Lung (tissue), 12 donors: ENCODE results near the gene KCNQ4. TPM values are rescaled to one million over a fixed set of nuclear protein-coding genes. Genes with fewer than 3 reads are reported as not detected.

ENCODE experiments used
- ATAC-seq: fragments of 200-7000 bp; cut with Tn5 transposase; one replicate; pipeline ENCODE4 v1.9.1; 2020; ENCODE audit warnings: moderate number of reproducible peaks; ENCODE audit not compliant: insufficient read depth, low FRiP score
- DNase-seq, 3 donors: peaks; one replicate each; pipeline ENCODE4 v3.0.0-alpha.2; 2013 to 2017
- H3K27ac ChIP-seq, 2 donors: one replicate each; pipeline ENCODE4 v1.5.1; 2013; ENCODE audit warnings: mild to moderate bottlenecking in 2 of 2, moderate library complexity in 2 of 2, control low read depth in 1 of 2, inconsistent platforms in 1 of 2, low read depth in 1 of 2, low read length in 1 of 2
- H3K27me3 ChIP-seq, 3 donors: one replicate each; pipeline ENCODE4 v1.5.1; 2013; ENCODE audit warnings: low read length in 2 of 3; ENCODE audit not compliant: control insufficient read depth in 3 of 3, insufficient read depth in 3 of 3
- H3K36me3 ChIP-seq, 4 donors: one replicate each; pipeline ENCODE4 v1.5.1; 2013; ENCODE audit warnings: low read length in 4 of 4, mild to moderate bottlenecking in 1 of 4, moderate library complexity in 1 of 4; ENCODE audit not compliant: control insufficient read depth in 4 of 4, insufficient read depth in 4 of 4
- H3K4me1 ChIP-seq, 5 donors: one replicate each; pipeline ENCODE4 v1.5.1; 2013; ENCODE audit warnings: low read length in 5 of 5, mild to moderate bottlenecking in 2 of 5, moderate library complexity in 1 of 5; ENCODE audit not compliant: control insufficient read depth in 5 of 5, insufficient read depth in 5 of 5
- H3K4me3 ChIP-seq: one replicate; pipeline ENCODE4 v1.5.1; 2013; ENCODE audit warnings: mild to moderate bottlenecking, control low read depth, moderate library complexity
- H3K9ac ChIP-seq, 2 donors: one replicate each; pipeline ENCODE4 v1.5.1; 2013; ENCODE audit warnings: low read length in 2 of 2, control low read depth in 1 of 2; ENCODE audit not compliant: insufficient read depth in 1 of 2
- H3K9me3 ChIP-seq, 4 donors: one replicate each; pipeline ENCODE4 v1.5.1; 2013; ENCODE audit warnings: low read length in 3 of 4, mild to moderate bottlenecking in 1 of 4, moderate library complexity in 1 of 4; ENCODE audit not compliant: control insufficient read depth in 4 of 4, insufficient read depth in 3 of 4
- CTCF ChIP-seq: IDR thresholded peaks from 2 replicates; pipeline ENCODE4 v1.5.1; 2012; ENCODE audit warnings: mild to moderate bottlenecking; ENCODE audit errors: control extremely low read depth, extremely low read depth
- WGBS, 2 donors: extraction: QIAGEN DNeasy Blood & Tissue Kit; methylation state at CpG; one replicate each; pipeline ENCODE4 v1.1.7; 2013; 5-methylcytosine and 5-hydroxymethylcytosine counted together
- polyA plus RNA-seq, 2 donors: library from polyadenylated mRNA; stranded (reverse); fragments of 200-250 nt; gene quantifications; one replicate each; pipeline ENCODE4 v1.2.1, GENCODE V29; 2013
- total RNA-seq, 2 donors: library from RNA; depleted of rRNA in 1 of 2; stranded (reverse); fragments of >200 nt in 1 of 2; gene quantifications; one replicate each; pipeline ENCODE4 v1.2.1, GENCODE V29; 2014 to 2021
- donor health status: control.
- donor health status: control.
- donor health status: Bipolar disorder and iron deficiency.
- donor health status: healthy.
- donor health status: DM: yes; HTN: yes; CAD: no.

Gene KCNQ4
- total and polyA plus RNA-seq, 4 donors, result 0.54 to 0.98 (median 0.59) TPM

- Histone ChIP-seq H3K36me3 (peaks cover 17 to 55% (median 46%) of the 10 kb centered on the region in 4 donors), H3K4me3 (no peak overlapping the region), H3K27ac (peak overlapping the region in 1 of 2 donors; percentile 55), H3K9ac (no peak overlapping the region), H3K4me1 (peaks cover 0 to 1% (median 0%) of the 10 kb centered on the region in 5 donors), H3K9me3 (no peaks in the 10 kb centered on the region), H3K27me3 (no peaks in the 10 kb centered on the region)
- DNase-seq, result no peak
- no peak for ATAC-seq
- TF ChIP-seq CTCF, result no peak
- WGBS, 2 donors, result 84% methylated on average over 9 of the region's 9 CpGs
These were observed 19.6 kb upstream of the KCNQ4 start for GRCh38 chr1:40763742-40764532.

- H3K9me3 ChIP-seq, result no peaks in the 10 kb centered on the region
- DNase-seq (no peak), ATAC-seq (no peak)
- H3K36me3 ChIP-seq, result peaks cover 19 to 60% (median 48%) of the 10 kb centered on the region in 4 donors
- no peak overlapping the region for H3K27ac ChIP-seq
- no peak for TF ChIP-seq CTCF
- H3K27me3 ChIP-seq, result no peaks in the 10 kb centered on the region
- no peak overlapping the region for H3K4me3 ChIP-seq
- H3K9ac ChIP-seq, result no peak overlapping the region
- 88 to 93% methylated on average over 2 of the region's 2 CpGs for WGBS, 2 donors
- H3K4me1 ChIP-seq, result peaks cover 0 to 1% (median 0%) of the 10 kb centered on the region in 5 donors
These were observed 18.6 kb upstream of the KCNQ4 start for GRCh38 chr1:40764981-40765380.

- ATAC-seq, result no peak
- H3K9me3 ChIP-seq, result no peaks in the 10 kb centered on the region
- H3K36me3 ChIP-seq, result peaks cover 25 to 61% (median 47%) of the 10 kb centered on the region in 4 donors
- DNase-seq, result no peak
- 95 to 96% methylated on average over 2 of the region's 2 CpGs for WGBS, 2 donors
- no peak overlapping the region for H3K9ac ChIP-seq
- H3K27ac ChIP-seq, result no peak overlapping the region
- no peaks in the 10 kb centered on the region for H3K27me3 ChIP-seq
- H3K4me1 ChIP-seq, result no peaks in the 10 kb centered on the region
- H3K4me3 ChIP-seq, result no peak overlapping the region
- no peak for TF ChIP-seq CTCF
These were observed 17.6 kb upstream of the KCNQ4 start for GRCh38 chr1:40766017-40766416.

- no peak for TF ChIP-seq CTCF
These were observed 17.0 kb upstream of the KCNQ4 start for GRCh38 chr1:40766560-40766959.

More at GRCh38 chr1:40766560-40766959, 17.0 kb upstream of the KCNQ4 start:
- Histone ChIP-seq H3K36me3 (peaks cover 25 to 66% (median 48%) of the 10 kb centered on the region in 4 donors), H3K27me3 (no peaks in the 10 kb centered on the region), H3K4me1 (no peaks in the 10 kb centered on the region), H3K9me3 (no peaks in the 10 kb centered on the region), H3K9ac (no peak overlapping the region), H3K27ac (no peak overlapping the region), H3K4me3 (no peak overlapping the region)
- ATAC-seq, result no peak
- no peak for DNase-seq
- 94 to 96% methylated on average over 4 of the region's 4 CpGs for WGBS, 2 donors
